ENCODE measurements around the gene ZNF281.
"Not testable (repeated sequence)": the region's sequence is repeated elsewhere in the genome, so short reads cannot be mapped to it uniquely, and the experiment has no call there.

The ZNF281 gene

GRCh38 chr1:200428482-200429205 lies 18.8 kb upstream of the ZNF281 start:
- DNase-seq = no peak

- no peak for DNase-seq
These were observed 17.9 kb upstream of the ZNF281 start for GRCh38 chr1:200427744-200428143.

- no peak for DNase-seq
These were observed 16.4 kb upstream of the ZNF281 start for GRCh38 chr1:200426196-200426595.

- no peak for DNase-seq
These were observed 13.4 kb upstream of the ZNF281 start for GRCh38 chr1:200423235-200423634.

- no peak for DNase-seq
These were observed 12.4 kb upstream of the ZNF281 start for GRCh38 chr1:200422211-200422610.

- no peak for DNase-seq
These were observed 6.2 kb upstream of the ZNF281 start for GRCh38 chr1:200415789-200416593.

GRCh38 chr1:200415227-200415626 lies 5.4 kb upstream of the ZNF281 start:
- DNase-seq = no peak

GRCh38 chr1:200414657-200415056 lies 4.8 kb upstream of the ZNF281 start:
- no peak for DNase-seq

- not testable (repeated sequence) for DNase-seq
These were observed 3.9 kb upstream of the ZNF281 start for GRCh38 chr1:200413766-200414165.

- DNase-seq = no peak
These were observed 1.8 kb upstream of the ZNF281 start for GRCh38 chr1:200411406-200412257.

- DNase-seq = no peak
These were observed 686 bp upstream of the ZNF281 start for GRCh38 chr1:200410566-200410878.

GRCh38 chr1:200409203-200409760 lies 554 bp downstream of the ZNF281 start:
- peak; percentile 55 to 67 for DNase-seq

GRCh38 chr1:200406161-200406797 lies 3.6 kb downstream of the ZNF281 start:
- no peak for DNase-seq

GRCh38 chr1:200405264-200405663 lies 4.6 kb downstream of the ZNF281 start:
- no peak for DNase-seq

GRCh38 chr1:200401708-200402107 lies 8.1 kb downstream of the ZNF281 start:
- no peak for DNase-seq

GRCh38 chr1:200401263-200401662 lies 8.6 kb downstream of the ZNF281 start:
- no peak for DNase-seq

GRCh38 chr1:200400556-200400955 lies 9.3 kb downstream of the ZNF281 start:
- DNase-seq = no peak

- no peak for DNase-seq
These were observed 10.0 kb downstream of the ZNF281 start for GRCh38 chr1:200399860-200400259.

GRCh38 chr1:200398373-200398772 lies 11.5 kb downstream of the ZNF281 start:
- no peak for DNase-seq

- DNase-seq = no peak
These were observed 17.1 kb downstream of the ZNF281 start for GRCh38 chr1:200392625-200393185.

- no peak for DNase-seq
These were observed 18.1 kb downstream of the ZNF281 start for GRCh38 chr1:200391747-200392146.

- no peak for DNase-seq
These were observed 21.0 kb downstream of the ZNF281 start for GRCh38 chr1:200388791-200389190.
